HCT116 (cell line): ENCODE results near the gene DNMT3A. TPM values are rescaled to one million over a fixed set of nuclear protein-coding genes. Genes with fewer than 3 reads are reported as not detected.

Experiments
- ATAC-seq: fragments of 200-7000 bp; cut with Tn5 transposase; 2 replicates; pipeline ENCODE4 v1.9.1; 2020; ENCODE audit warnings: mild to moderate bottlenecking, moderate library complexity
- BruUV-seq: library from RNA; stranded (reverse); fragments of 400-500 nt; replicated peaks from 2 replicates; lab custom pipeline; 2021; lab: Mats Ljungman, UMichigan
- CTCF ChIA-PET: fragments of 300-600 bp; sonication (Branson Sonifier 250); formaldehyde crosslinking; loops from one replicate; lab custom pipeline; 2021; ENCODE audit warnings: antibody characterized with exemption; lab: Charles Lee
- POLR2A ChIA-PET: fragments of 300-600, 350-600 bp; sonication (Branson Sonifier 250); formaldehyde crosslinking; loops from one replicate; lab custom pipeline; 2021; ENCODE audit warnings: antibody characterized with exemption; lab: Charles Lee
- RAD21 ChIA-PET, 2 experiments: fragments of 300-600 bp; sonication (Branson Sonifier 250); formaldehyde crosslinking; loops; one replicate each; lab custom pipeline; 2023; ENCODE audit warnings: low total read pairs in 2 of 2; ENCODE audit not compliant: uncharacterized antibody in 2 of 2, unreplicated experiment in 2 of 2, low non-redundant PET in 1 of 2; lab: Charles Lee
- DNase-seq: peaks from one replicate; pipeline ENCODE4 v3.0.0-alpha.2; 2010; ENCODE audit warnings: low read depth, low spot score
- H2AFZ ChIP-seq: fragments of 200-600 bp; shearing (Covaris generic), sonication (generic); 2 replicates; pipeline ENCODE4 v1.6.1; 2017; ENCODE audit warnings: low read depth, mixed run types, mixed read lengths, antibody characterized with exemption, low read length; ENCODE audit not compliant: poor library complexity, severe bottlenecking
- H3K27ac ChIP-seq: 2 replicates; pipeline ENCODE4 v1.5.1; 2012; ENCODE audit warnings: low read depth, low read length
- H3K27me3 ChIP-seq: fragments of 200-600 bp; sonication (generic); 2 replicates; pipeline ENCODE4 v1.6.1; 2016; ENCODE audit warnings: mixed run types, low read length, mixed read lengths; ENCODE audit not compliant: insufficient read depth
- H3K36me3 ChIP-seq, 2 experiments: fragments of 200-500 bp in 1 of 2; fragments of 200-600 bp in 1 of 2; sonication (Bioruptor generic) in 1 of 2; sonication (generic) in 1 of 2; 2 replicates each; pipeline versions ENCODE4 v1.5.1 to v1.6.1; 2014 to 2016; ENCODE audit warnings: low read length in 2 of 2, inconsistent platforms in 1 of 2, mixed read lengths in 1 of 2, mixed run types in 1 of 2; ENCODE audit not compliant: insufficient read depth in 2 of 2, control insufficient read depth in 1 of 2
- H3K4me1 ChIP-seq, 2 experiments: fragments of 200-600 bp in 1 of 2; sonication (generic) in 1 of 2; 2 replicates each; pipeline versions ENCODE4 v1.5.1 to v1.6.1; 2012 to 2017; ENCODE audit warnings: low read length in 2 of 2, inconsistent platforms in 1 of 2, mild to moderate bottlenecking in 1 of 2, mixed read lengths in 1 of 2, mixed run types in 1 of 2, moderate library complexity in 1 of 2; ENCODE audit not compliant: insufficient read depth in 2 of 2, control insufficient read depth in 1 of 2
- H3K4me2 ChIP-seq: fragments of 200-600 bp; sonication (generic); 2 replicates; pipeline ENCODE4 v1.6.1; 2017; ENCODE audit warnings: mixed run types, low read length, mixed read lengths
- H3K4me3 ChIP-seq, 2 experiments: fragments of 200-600 bp in 1 of 2; sonication (generic) in 1 of 2; replicated peaks in 1 of 2; 2 replicates each; pipeline ENCODE4 v1.5.1; 2011 to 2016; ENCODE audit warnings: low read length in 2 of 2, control low read depth in 1 of 2, low read depth in 1 of 2, mild to moderate bottlenecking in 1 of 2, mixed read lengths in 1 of 2, mixed run types in 1 of 2
- H3K79me2 ChIP-seq: fragments of 200-600 bp; sonication (generic); 2 replicates; pipeline ENCODE4 v1.6.1; 2017; ENCODE audit warnings: mild to moderate bottlenecking, mixed run types, low read length, moderate library complexity, mixed read lengths; ENCODE audit not compliant: insufficient read depth
- H3K9ac ChIP-seq: fragments of 200-600 bp; sonication (generic); 2 replicates; pipeline ENCODE4 v1.6.1; 2016; ENCODE audit warnings: low read length, mixed read lengths
- H3K9me2 ChIP-seq: fragments of 200-600 bp; sonication (generic), shearing (Covaris generic); 2 replicates; pipeline ENCODE4 v1.6.1; 2017; ENCODE audit warnings: mixed run types, mild to moderate bottlenecking, moderate library complexity; ENCODE audit not compliant: insufficient read depth
- H3K9me3 ChIP-seq, 2 experiments: fragments of 200-500 bp in 1 of 2; fragments of 200-600 bp in 1 of 2; sonication (Bioruptor generic) in 1 of 2; sonication (generic) in 1 of 2; 2 replicates each; pipeline ENCODE4 v1.6.1; 2014 to 2017; ENCODE audit warnings: low read length in 2 of 2, mixed read lengths in 2 of 2, inconsistent platforms in 1 of 2, low read depth in 1 of 2, mild to moderate bottlenecking in 1 of 2, mixed run types in 1 of 2, moderate library complexity in 1 of 2; ENCODE audit not compliant: control insufficient read depth in 1 of 2, insufficient read depth in 1 of 2
- H4K20me1 ChIP-seq: fragments of 200-600 bp; sonication (generic), shearing (Covaris generic); 2 replicates; pipeline ENCODE4 v1.6.1; 2017; ENCODE audit warnings: mixed run types, mild to moderate bottlenecking, moderate library complexity; ENCODE audit not compliant: insufficient read depth
- CBX3 ChIP-seq: IDR thresholded peaks from 2 replicates; pipeline ENCODE4 v1.6.1; 2012; ENCODE audit warnings: low read depth
- CEBPB ChIP-seq: IDR thresholded peaks from 2 replicates; pipeline ENCODE4 v1.6.1; 2012; ENCODE audit warnings: low read depth
- EGR1 ChIP-seq: IDR thresholded peaks from 2 replicates; pipeline ENCODE4 v1.6.1; 2012; ENCODE audit warnings: low read depth
- MAX ChIP-seq: IDR thresholded peaks from 2 replicates; pipeline ENCODE4 v1.6.1; 2012
- POLR2A ChIP-seq: IDR thresholded peaks from 2 replicates; pipeline ENCODE4 v1.7.0; 2011; ENCODE audit warnings: borderline replicate concordance; ENCODE audit not compliant: insufficient read depth, insufficient read length; ENCODE audit errors: extremely low read depth
- POLR2AphosphoS5 ChIP-seq: IDR thresholded peaks from 2 replicates; pipeline ENCODE4 v1.6.1; 2011; ENCODE audit warnings: mild to moderate bottlenecking, low read depth, low read length, moderate library complexity
- RAD21 ChIP-seq: IDR thresholded peaks from 2 replicates; pipeline ENCODE4 v1.6.1; 2012; ENCODE audit warnings: low read depth, mild to moderate bottlenecking
- REST ChIP-seq: IDR thresholded peaks from 2 replicates; pipeline ENCODE4 v1.6.1; 2012; ENCODE audit warnings: low read depth
- SIN3A ChIP-seq: IDR thresholded peaks from 2 replicates; pipeline ENCODE4 v1.6.1; 2012; ENCODE audit warnings: low read depth
- YY1 ChIP-seq: IDR thresholded peaks from 2 replicates; pipeline ENCODE4 v1.6.1; 2011; ENCODE audit warnings: low read length, low read depth, moderate library complexity, mild to moderate bottlenecking; ENCODE audit not compliant: insufficient replicate concordance; ENCODE audit errors: extremely low read depth
- ZBTB33 ChIP-seq: IDR thresholded peaks from 2 replicates; pipeline ENCODE4 v1.6.1; 2011; ENCODE audit warnings: mild to moderate bottlenecking, low read length, moderate library complexity; ENCODE audit not compliant: insufficient replicate concordance; ENCODE audit errors: extremely low read depth
- intact Hi-C: fragments of 100-400 bp; cut with micrococcal nuclease; formaldehyde crosslinking; loops from 2 replicates; pipeline ENCODE4 v1.10.0; 2022
- total RNA-seq: library from RNA; stranded (reverse); gene quantifications from one replicate; pipeline ENCODE4 v1.2.1, GENCODE V29; 2021; ENCODE audit not compliant: unreplicated experiment

Gene DNMT3A
- total RNA-seq, 1 experiment from 2014 or later = 14.3 TPM

GRCh38 chr2:25302758-25303375 is 38.9 kb downstream of the DNMT3A start:
- no peak overlapping the region for H3K4me2 ChIP-seq
- no peaks in the 10 kb centered on the region; a peak in 1 of 4 replicates for H3K36me3 ChIP-seq
- CTCF ChIA-PET = no interaction called here
- H3K4me1 ChIP-seq = peaks cover 3 to 13% of the 10 kb centered on the region in 2 experiments; a peak in 2 of 4 replicates
- BruUV-seq = no TSS peak
- POLR2A ChIA-PET = no interaction called here
- no peak for ATAC-seq
- H3K9me3 ChIP-seq = no peaks in the 10 kb centered on the region
- RAD21 ChIA-PET = no interaction called here
- H3K9me2 ChIP-seq = no peaks in the 10 kb centered on the region
- no peak overlapping the region for H2AFZ ChIP-seq
- no peak overlapping the region for H3K27ac ChIP-seq
- intact Hi-C loops = loop anchor here (10.0 kb wide), 1 partner anchor 362 kb away; no protein-coding TSS in a partner anchor
- H3K9ac ChIP-seq = no peak overlapping the region
- H3K79me2 ChIP-seq = no peaks in the 10 kb centered on the region
- H3K4me3 ChIP-seq = no peak overlapping the region
- H4K20me1 ChIP-seq = no peaks in the 10 kb centered on the region
- TF ChIP-seq SIN3A = no peak
- no peak for TF ChIP-seq CEBPB
- no peak for TF ChIP-seq YY1
- TF ChIP-seq RAD21 = no peak
- no peak for TF ChIP-seq MAX
- no peak for TF ChIP-seq POLR2A
- TF ChIP-seq POLR2AphosphoS5 = no peak
- no peak for TF ChIP-seq CBX3
- no peak for TF ChIP-seq EGR1
- TF ChIP-seq REST = no peak
- TF ChIP-seq ZBTB33 = no peak
- H3K27me3 ChIP-seq = no peaks in the 10 kb centered on the region
- no peak for DNase-seq
